Right lobe of liver (tissue), 4 donors: ENCODE data around the gene PITPNB.

ENCODE experiments used
- CTCF ChIP-seq, 4 donors: fragments of 200-600 bp in 3 of 4; fragments of 450-650 bp in 1 of 4; IDR thresholded peaks; one replicate each; pipeline versions ENCODE4 v1.5.1 to v1.8.0; 2016 to 2022; ENCODE audit warnings: antibody characterized with exemption in 4 of 4, mild to moderate bottlenecking in 2 of 4
- POLR2A ChIP-seq: fragments of 450-650 bp; IDR thresholded peaks from one replicate; pipeline ENCODE4 v1.6.1; 2017; ENCODE audit warnings: antibody characterized with exemption, mild to moderate bottlenecking
- donor health status: DM: no; HTN: no; CAD: no.
- donor health status: DM: no; HTN: no; CAD: no.
- donor health status: DM: no; HTN: yes; CAD: no.

- TF ChIP-seq POLR2A: peak; percentile 33
- TF ChIP-seq CTCF (IDR thresholded peaks at IDR 0.05): no peak
These were observed 14.3 kb upstream of the PITPNB start for GRCh38 chr22:27933186-27933983.
